IMR-90 (cell line): ENCODE measurements around the gene PRCD. TPM values are rescaled to one million over a fixed set of nuclear protein-coding genes. Genes with fewer than 3 reads are reported as not detected.

Experiments
- ATAC-seq: fragments of 200-7000 bp; cut with Tn5 transposase; 2 replicates; pipeline ENCODE4 v1.9.1; 2020; ENCODE audit warnings: low read depth, mild to moderate bottlenecking, moderate library complexity
- BruUV-seq: library from RNA; stranded (reverse); fragments of 400-500 nt; replicated peaks from 2 replicates; lab custom pipeline; 2021; lab: Mats Ljungman, UMichigan
- CTCF ChIA-PET: fragments of 300-600 bp; formaldehyde crosslinking; extraction: SDS; loops from one replicate; lab custom pipeline; 2021; ENCODE audit warnings: antibody characterized with exemption; lab: Yijun Ruan, JAX
- POLR2A ChIA-PET: fragments of 300-600 bp; sonication (Branson Sonifier 250); formaldehyde crosslinking; loops from one replicate; lab custom pipeline; 2022; ENCODE audit warnings: antibody characterized with exemption; ENCODE audit not compliant: unreplicated experiment; lab: Charles Lee
- DNase-seq: peaks from one replicate; pipeline ENCODE4 v3.0.0; 2013
- H2AFZ ChIP-seq: replicated peaks from 2 replicates; pipeline ENCODE3; 2013; ENCODE audit warnings: low read length, mild to moderate bottlenecking; ENCODE audit not compliant: poor library complexity
- H2AK5ac ChIP-seq: 2 replicates; pipeline ENCODE4 v1.6.1; 2013; ENCODE audit warnings: low read depth, low read length, inconsistent platforms
- H2AK9ac ChIP-seq: replicated peaks from 2 replicates; pipeline ENCODE3; 2013; ENCODE audit warnings: mild to moderate bottlenecking, low read depth, low read length, moderate library complexity; ENCODE audit not compliant: poor library complexity
- H2BK120ac ChIP-seq: 2 replicates; pipeline ENCODE4 v1.6.1; 2013; ENCODE audit warnings: low read depth, low read length, inconsistent platforms
- H2BK15ac ChIP-seq: 3 replicates; pipeline ENCODE4 v1.6.1; 2013; ENCODE audit warnings: low read depth, low read length, inconsistent platforms
- H2BK20ac ChIP-seq: 2 replicates; pipeline ENCODE4 v1.6.1; 2013; ENCODE audit warnings: low read depth, mild to moderate bottlenecking, inconsistent platforms, low read length, moderate library complexity
- H2BK5ac ChIP-seq: 2 replicates; pipeline ENCODE4 v1.6.1; 2013; ENCODE audit warnings: mild to moderate bottlenecking, low read depth, low read length, inconsistent platforms; ENCODE audit not compliant: poor library complexity, severe bottlenecking
- H3K14ac ChIP-seq: replicated peaks from 2 replicates; pipeline ENCODE4 v1.6.1; 2013; ENCODE audit warnings: low read depth, low read length, inconsistent platforms
- H3K18ac ChIP-seq: 2 replicates; pipeline ENCODE4 v1.6.1; 2013; ENCODE audit warnings: low read depth, low read length, control low read depth
- H3K23ac ChIP-seq: 2 replicates; pipeline ENCODE4 v1.6.1; 2013; ENCODE audit warnings: low read depth, low read length, inconsistent platforms
- H3K27ac ChIP-seq: 2 replicates; pipeline ENCODE4 v1.5.1; 2013; ENCODE audit warnings: mild to moderate bottlenecking, control low read depth, low read length; ENCODE audit not compliant: insufficient read depth
- H3K27me3 ChIP-seq: 2 replicates; pipeline ENCODE4 v1.6.1; 2013; ENCODE audit warnings: low read length; ENCODE audit not compliant: control insufficient read depth, insufficient read depth
- H3K36me3 ChIP-seq: 2 replicates; pipeline ENCODE4 v1.6.1; 2013; ENCODE audit warnings: low read length, mixed read lengths; ENCODE audit not compliant: control insufficient read depth, insufficient read depth
- H3K4ac ChIP-seq: 2 replicates; pipeline ENCODE4 v1.6.1; 2013; ENCODE audit warnings: low read depth, low read length, inconsistent platforms
- H3K4me1 ChIP-seq: 2 replicates; pipeline ENCODE4 v1.6.1; 2013; ENCODE audit warnings: low read length, mixed read lengths; ENCODE audit not compliant: control insufficient read depth, insufficient read depth
- H3K4me2 ChIP-seq: 2 replicates; pipeline ENCODE4 v1.6.1; 2013; ENCODE audit warnings: low read depth, mild to moderate bottlenecking, control low read depth, low read length, moderate library complexity
- H3K4me3 ChIP-seq: 2 replicates; pipeline ENCODE4 v1.5.1; 2013; ENCODE audit warnings: low read depth, mild to moderate bottlenecking, control low read depth, low read length, moderate library complexity; ENCODE audit not compliant: insufficient read depth
- H3K56ac ChIP-seq: 2 replicates; pipeline ENCODE4 v1.6.1; 2013; ENCODE audit warnings: low read length, inconsistent platforms; ENCODE audit not compliant: insufficient read depth; ENCODE audit errors: extremely low read depth
- H3K79me1 ChIP-seq, 2 experiments: 2 replicates each; pipeline ENCODE4 v1.6.1; 2013; ENCODE audit warnings: low read length in 2 of 2, inconsistent platforms in 1 of 2, low read depth in 1 of 2
- H3K9ac ChIP-seq: 2 replicates; pipeline ENCODE4 v1.6.1; 2013; ENCODE audit warnings: low read depth, low read length, control low read depth
- H3K9me1 ChIP-seq: 2 replicates; pipeline ENCODE4 v1.6.1; 2013; ENCODE audit warnings: low read length, inconsistent platforms; ENCODE audit not compliant: insufficient read depth
- H3K9me3 ChIP-seq: 2 replicates; pipeline ENCODE4 v1.6.1; 2013; ENCODE audit warnings: low read length; ENCODE audit not compliant: control insufficient read depth, insufficient read depth
- H4K20me1 ChIP-seq: 2 replicates; pipeline ENCODE4 v1.6.1; 2013; ENCODE audit warnings: low read length, inconsistent platforms; ENCODE audit not compliant: insufficient read depth
- H4K5ac ChIP-seq: 2 replicates; pipeline ENCODE4 v1.6.1; 2013; ENCODE audit warnings: mild to moderate bottlenecking, low read depth, low read length, control low read depth
- H4K8ac ChIP-seq, 2 experiments: 2 replicates each; pipeline ENCODE4 v1.6.1; 2013; ENCODE audit warnings: low read depth in 2 of 2, low read length in 2 of 2, control low read depth in 1 of 2, inconsistent platforms in 1 of 2
- H4K91ac ChIP-seq: 2 replicates; pipeline ENCODE4 v1.6.1; 2013; ENCODE audit warnings: low read depth, low read length, inconsistent platforms; ENCODE audit not compliant: insufficient read depth
- CHD1 ChIP-seq: IDR thresholded peaks from 2 replicates; pipeline ENCODE4 v1.6.1; 2012; ENCODE audit warnings: low read depth, low read length, improper control_type of control experiment
- CTCF ChIP-seq: conservative IDR thresholded peaks from 2 replicates; pipeline ENCODE4 v1.5.1; 2012; ENCODE audit warnings: mild to moderate bottlenecking, low read depth, low read length, improper control_type of control experiment
- ELK1 ChIP-seq: fragments of 150-350 bp; IDR thresholded peaks from 2 replicates; pipeline ENCODE4 v1.6.1; 2016; ENCODE audit warnings: low read depth, mild to moderate bottlenecking, low read length, moderate library complexity, borderline replicate concordance
- FOS ChIP-seq: fragments of 150-350 bp; IDR thresholded peaks from 2 replicates; pipeline ENCODE4 v1.6.1; 2016; ENCODE audit warnings: low read depth, low read length
- MXI1 ChIP-seq: IDR thresholded peaks from 2 replicates; pipeline ENCODE4 v1.6.1; 2012; ENCODE audit warnings: low read depth, mild to moderate bottlenecking, low read length, moderate library complexity, borderline replicate concordance
- USF2 ChIP-seq: fragments of 150-350 bp; IDR thresholded peaks from 2 replicates; pipeline ENCODE4 v1.6.1; 2017; ENCODE audit warnings: mild to moderate bottlenecking, antibody characterized with exemption, low read length, low read depth
- WGBS, 2 experiments: methylation state at CpG; one replicate each; pipeline versions ENCODE4 v1.1.5 to v1.1.7; 2013; ENCODE audit warnings: missing lambda C conversion rate in 2 of 2; ENCODE audit not compliant: insufficient read length in 1 of 2; ENCODE audit errors: extremely low coverage in 2 of 2; 5-methylcytosine and 5-hydroxymethylcytosine counted together
- dilution Hi-C: fragments of 300-500 bp; cut with HindIII; formaldehyde crosslinking; loops from one replicate; pipeline ENCODE4 v1.14.3; 2018; ENCODE audit warnings: low sequenced_read_pairs; ENCODE audit not compliant: unreplicated experiment
- in situ Hi-C: fragments of 300-500 bp; cut with MboI; formaldehyde crosslinking; loops from 3 replicates; pipeline ENCODE4 v1.14.3; 2019; ENCODE audit warnings: low sequenced_read_pairs, inconsistent platforms, mixed read lengths
- intact Hi-C: fragments of 100-400 bp; cut with micrococcal nuclease; formaldehyde crosslinking; loops from 2 replicates; pipeline ENCODE4 v1.10.0; 2022
- polyA plus RNA-seq, 3 experiments: library from polyadenylated mRNA; depleted of rRNA; stranded (reverse); fragments of >200 nt; gene quantifications; 2 replicates each; pipeline ENCODE4 v1.2.3, GENCODE V29; 2012; ENCODE audit warnings: low replicate concordance in 1 of 3
- total RNA-seq: library from RNA; depleted of rRNA; stranded (reverse); fragments of >200 nt; gene quantifications from 2 replicates; pipeline ENCODE4 v1.2.3, GENCODE V29; 2012

The PRCD gene
- total and polyA plus RNA-seq, 2 of the 4 experiments (the other 2 are of a cell fraction): 0.32 TPM; not detected in 1

- H3K79me1 ChIP-seq: peaks cover 4 to 30% of the 10 kb centered on the region in 2 experiments; a peak in 3 of 4 replicates
- H4K8ac ChIP-seq: no peak overlapping the region; a peak in 1 of 4 replicates
- no peaks in the 10 kb centered on the region for H3K27me3 ChIP-seq
- H2AK9ac ChIP-seq: peak overlapping the region; percentile 94
- no peak overlapping the region for H4K5ac ChIP-seq
- TF ChIP-seq CHD1 (no peak), MXI1 (no peak), ELK1 (no peak), CTCF (no peak), USF2 (no peak), FOS (no peak)
- in situ Hi-C loops (loop anchor here (10.0 kb wide), 2 partner anchors 95 to 195 kb away; partner anchors contain the start of gene QRICH2), dilution Hi-C loops (no loop called here), intact Hi-C loops (no loop called here)
- ATAC-seq (no peak), DNase-seq (no peak)
- no peaks in the 10 kb centered on the region for H4K20me1 ChIP-seq
- no peak overlapping the region for H3K18ac ChIP-seq
- peaks cover 16% of the 10 kb centered on the region for H3K9me1 ChIP-seq
- no peak overlapping the region for H3K56ac ChIP-seq
- no peak overlapping the region for H3K27ac ChIP-seq
- no peak overlapping the region for H3K9ac ChIP-seq
- H2BK5ac ChIP-seq: no peak overlapping the region
- H4K91ac ChIP-seq: peak overlapping the region; percentile 0; the same call in 1 of the 2 replicates
- H3K4ac ChIP-seq: peak overlapping the region; percentile 44; the same call in 1 of the 2 replicates
- BruUV-seq: no TSS peak
- 0 out of 2 replicates have a peak overlapping the region, but pooled peaks have one; percentile 51 for H3K14ac ChIP-seq
- H2BK15ac ChIP-seq: peak overlapping the region; percentile 68; the same call in 1 of the 3 replicates
- POLR2A ChIA-PET: no interaction called here
- no peaks in the 10 kb centered on the region for H3K9me3 ChIP-seq
- CTCF ChIA-PET: no interaction called here
- peaks cover 27% of the 10 kb centered on the region for H3K4me1 ChIP-seq
- H3K36me3 ChIP-seq: no peaks in the 10 kb centered on the region
- 93% methylated on average over 7 of the region's 17 CpGs; no CpG with 5 or more reads in 1 of the 2 experiments for WGBS, 2 experiments
- peak overlapping the region; percentile 42 for H2AFZ ChIP-seq
- H2BK120ac ChIP-seq: no peak overlapping the region
- H3K23ac ChIP-seq: no peak overlapping the region
- H2AK5ac ChIP-seq: peak overlapping the region; percentile 82
- H3K4me2 ChIP-seq: peak overlapping the region; percentile 63
- no peak overlapping the region for H2BK20ac ChIP-seq
- H3K4me3 ChIP-seq: peak overlapping the region; percentile 82; the same call in 1 of the 2 replicates
Measured at GRCh38 chr17:76500074-76500746, 39.6 kb upstream of the PRCD start.
